CD4-positive, alpha-beta T cell treated with Interferon gamma for 1 hour (primary cell): ENCODE measurements around the gene PSG1.
"Not testable (repeated sequence)": the region's sequence is repeated elsewhere in the genome, so short reads cannot be mapped to it uniquely, and the experiment has no call there.

ENCODE experiments used
- DNase-seq: peaks from one replicate; pipeline ENCODE4 v3.0.0-alpha.2; 2020

Gene PSG1

GRCh38 chr19:42879613-42880012, at the start of gene PSG1:
TSS of gene PSG1 (minus strand) at chr19:42879713. CDS start at chr19:42879581, 132 bp downstream.
- DNase-seq = no peak

GRCh38 chr19:42928896-42929295, 49.4 kb upstream of the PSG1 start:
- DNase-seq = no peak

- no peak for DNase-seq
These were observed 47.3 kb upstream of the PSG1 start for GRCh38 chr19:42926781-42927180.

GRCh38 chr19:42923106-42923505, 43.6 kb upstream of the PSG1 start:
- not testable (repeated sequence) for DNase-seq

- not testable (repeated sequence) for DNase-seq
These were observed 41.5 kb upstream of the PSG1 start for GRCh38 chr19:42920971-42921370.

DNA sequence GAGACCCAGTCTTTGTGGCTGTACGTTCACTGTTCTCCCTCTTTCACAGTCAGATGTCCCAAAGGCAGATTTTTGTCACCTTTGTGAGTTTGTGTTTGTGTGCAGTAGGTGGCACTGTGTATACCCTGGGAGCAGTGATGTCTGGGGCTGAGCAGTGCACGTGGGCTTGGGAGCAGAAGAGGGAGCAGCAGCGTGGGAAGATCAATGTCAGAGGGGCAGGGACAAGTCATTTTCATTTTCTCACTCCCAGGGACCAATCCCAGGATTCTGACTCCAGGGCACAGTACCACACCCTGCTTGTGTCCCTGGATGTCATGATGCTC, 40.2 kb upstream of the PSG1 start:
- no peak for DNase-seq

DNA sequence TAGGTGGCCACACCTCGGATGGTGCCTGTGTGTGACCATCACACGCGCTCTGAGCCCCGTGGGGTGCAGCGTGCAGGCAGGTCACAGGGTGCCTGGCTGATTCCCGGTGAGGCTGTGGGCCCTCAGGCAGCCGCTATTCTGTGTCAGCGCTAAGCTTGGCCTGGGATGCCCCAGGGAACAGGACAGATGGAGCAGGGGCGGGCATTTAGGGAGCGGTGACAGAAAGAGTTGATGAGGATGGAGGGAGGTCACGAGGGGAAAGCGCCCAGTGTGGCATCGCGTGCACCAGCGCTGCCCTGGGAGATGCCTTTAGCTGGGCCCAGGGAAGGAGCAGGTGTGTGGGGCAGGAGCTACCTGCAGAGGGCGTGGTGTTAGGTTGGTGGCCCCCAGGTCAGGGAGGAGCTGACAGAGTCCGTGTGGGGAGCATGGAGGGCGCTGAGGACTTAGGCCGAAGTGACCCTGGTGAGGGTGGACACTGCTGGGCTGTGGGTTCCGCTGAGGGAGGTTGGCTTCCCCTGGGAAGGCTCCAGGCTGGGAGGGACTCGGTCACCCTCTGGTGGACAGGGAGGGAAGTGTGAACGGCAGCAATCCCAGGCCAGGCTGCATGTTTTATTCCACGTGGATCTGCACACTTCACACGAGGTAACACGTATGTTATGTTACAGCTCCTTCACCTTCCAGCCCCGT, 39.7 kb upstream of the PSG1 start:
- not testable (repeated sequence) for DNase-seq

DNA sequence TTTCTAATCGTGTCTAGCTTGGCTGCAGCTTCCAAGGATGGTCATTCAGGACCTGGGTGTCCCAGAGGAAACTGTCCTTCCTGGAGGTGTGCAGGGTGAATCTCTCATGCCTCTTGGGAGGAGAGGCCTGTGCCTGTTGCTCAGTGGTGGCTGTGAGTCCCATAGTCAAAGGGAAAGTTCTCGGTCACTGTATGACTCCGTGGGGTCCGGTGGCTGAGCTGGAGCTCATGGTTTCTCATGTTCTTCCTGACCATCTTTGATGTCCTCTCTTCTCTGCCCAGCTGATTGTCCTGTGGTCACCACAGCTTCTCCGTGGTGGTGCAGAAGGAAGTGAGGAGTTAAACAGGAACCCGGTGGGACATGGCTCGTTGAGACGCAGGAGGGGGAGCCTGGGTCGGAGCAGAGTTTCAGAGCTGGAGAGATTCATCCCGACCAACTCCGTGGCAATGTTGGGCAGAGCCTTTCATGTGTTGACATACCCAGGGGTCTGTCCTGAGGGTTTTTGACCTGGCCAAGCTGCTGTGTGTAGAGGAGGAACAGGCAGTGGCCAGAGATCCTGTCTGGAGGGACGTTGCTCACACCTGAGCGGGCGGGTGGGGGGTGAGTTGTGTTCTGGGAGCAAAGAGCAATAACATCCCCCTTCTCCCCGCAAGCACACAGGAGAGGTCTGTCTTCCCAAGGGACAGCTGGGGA, 39.0 kb upstream of the PSG1 start:
- not testable (repeated sequence) for DNase-seq

- DNase-seq = not testable (repeated sequence)
These were observed 38.1 kb upstream of the PSG1 start, which contains the start of gene PSG6 for GRCh38 chr19:42917634-42918033. TSS of gene PSG6 (minus strand) at chr19:42917894. CDS start at chr19:42917792, 102 bp downstream.

DNA sequence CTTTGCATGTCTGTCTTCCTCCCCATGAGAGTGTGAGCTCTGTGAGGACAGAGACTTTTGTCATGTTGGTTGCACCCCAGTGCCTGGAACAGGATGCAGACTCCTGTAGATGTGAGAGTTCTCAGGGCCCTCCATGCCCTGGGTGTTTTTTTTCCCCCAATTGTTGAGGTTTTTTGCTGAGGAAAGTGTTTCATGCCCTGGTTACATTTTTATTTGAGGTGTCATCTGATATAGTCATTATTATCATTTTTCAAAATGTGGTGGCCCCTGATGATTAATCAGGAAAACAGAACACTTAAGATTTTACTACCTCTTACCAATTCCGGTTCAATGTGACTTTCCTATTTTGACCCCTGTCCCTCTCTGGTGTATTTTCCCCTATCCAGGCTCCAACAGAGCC, 37.4 kb upstream of the PSG1 start:
- DNase-seq = not testable (repeated sequence)

GRCh38 chr19:42913516-42913915, 34.0 kb upstream of the PSG1 start:
- not testable (repeated sequence) for DNase-seq

DNA sequence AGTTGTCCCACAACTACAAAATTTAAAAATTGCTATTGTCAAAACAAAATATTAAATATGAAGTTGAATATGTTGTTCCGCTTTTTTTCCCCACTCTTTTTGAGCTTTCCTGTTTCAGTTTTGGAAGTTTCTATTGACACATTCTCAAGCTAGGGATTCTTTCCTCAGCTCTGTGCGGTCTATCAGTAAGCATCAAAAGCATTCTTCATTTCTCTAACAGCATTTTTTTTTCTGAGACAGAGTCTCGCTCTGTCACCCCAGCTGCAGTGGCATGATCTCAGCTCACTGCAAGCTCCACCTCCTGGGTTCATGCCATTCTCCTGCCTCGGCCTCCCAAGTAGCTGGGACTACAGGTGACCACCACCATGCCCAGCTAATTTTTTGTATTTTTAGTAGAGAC, 33.4 kb upstream of the PSG1 start:
- not testable (repeated sequence) for DNase-seq

GRCh38 chr19:42911731-42912130, 32.2 kb upstream of the PSG1 start:
- not testable (repeated sequence) for DNase-seq

- DNase-seq = not testable (repeated sequence)
These were observed 26.6 kb upstream of the PSG1 start for GRCh38 chr19:42906162-42906561.

DNA sequence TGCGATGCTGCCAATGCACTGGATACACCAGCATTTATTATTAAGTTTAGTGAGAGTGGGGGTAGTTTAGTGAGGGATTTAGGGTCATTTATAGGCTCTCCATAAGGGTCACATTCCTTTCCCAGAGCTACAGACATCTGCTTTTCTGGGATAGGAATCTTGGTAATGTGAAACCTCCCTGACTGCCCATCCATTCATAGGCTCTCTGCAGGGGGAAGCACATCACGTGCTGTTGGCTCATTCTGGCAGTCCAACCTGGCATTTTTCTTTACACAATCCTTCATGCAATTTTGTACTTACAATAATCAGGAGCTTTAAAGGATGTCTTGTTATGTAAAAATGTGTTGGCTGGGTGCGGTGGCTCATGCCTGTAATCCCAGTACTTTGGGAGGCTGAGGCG, 21.0 kb upstream of the PSG1 start:
- DNase-seq = not testable (repeated sequence)

DNA sequence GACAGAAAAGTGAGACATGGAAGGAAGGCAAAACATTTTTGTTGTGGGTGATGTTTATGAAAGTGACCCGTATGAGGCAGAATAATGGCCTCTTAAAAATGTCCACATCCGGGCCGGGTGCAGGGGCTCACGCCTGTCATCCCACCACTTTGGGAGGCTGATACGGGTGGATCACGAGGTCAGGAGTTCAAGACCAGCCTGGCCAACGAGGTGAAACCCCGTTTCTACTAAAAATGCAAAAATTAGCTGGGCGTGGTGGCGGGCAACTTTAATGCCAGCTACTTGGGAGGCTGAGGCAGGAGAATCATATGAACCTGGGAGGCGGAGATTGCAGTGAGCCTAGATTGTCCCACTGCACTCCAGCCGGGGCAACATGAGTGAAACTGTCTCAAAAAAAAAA, 20.2 kb upstream of the PSG1 start:
- DNase-seq = not testable (repeated sequence)

- not testable (repeated sequence) for DNase-seq
These were observed 19.6 kb upstream of the PSG1 start for GRCh38 chr19:42899110-42899509.

- not testable (repeated sequence) for DNase-seq
These were observed 19.1 kb upstream of the PSG1 start for GRCh38 chr19:42898656-42899055.

- not testable (repeated sequence) for DNase-seq
These were observed 18.2 kb upstream of the PSG1 start for GRCh38 chr19:42897729-42898128.

- DNase-seq = not testable (repeated sequence)
These were observed 10.9 kb upstream of the PSG1 start for GRCh38 chr19:42890446-42890845.

DNA sequence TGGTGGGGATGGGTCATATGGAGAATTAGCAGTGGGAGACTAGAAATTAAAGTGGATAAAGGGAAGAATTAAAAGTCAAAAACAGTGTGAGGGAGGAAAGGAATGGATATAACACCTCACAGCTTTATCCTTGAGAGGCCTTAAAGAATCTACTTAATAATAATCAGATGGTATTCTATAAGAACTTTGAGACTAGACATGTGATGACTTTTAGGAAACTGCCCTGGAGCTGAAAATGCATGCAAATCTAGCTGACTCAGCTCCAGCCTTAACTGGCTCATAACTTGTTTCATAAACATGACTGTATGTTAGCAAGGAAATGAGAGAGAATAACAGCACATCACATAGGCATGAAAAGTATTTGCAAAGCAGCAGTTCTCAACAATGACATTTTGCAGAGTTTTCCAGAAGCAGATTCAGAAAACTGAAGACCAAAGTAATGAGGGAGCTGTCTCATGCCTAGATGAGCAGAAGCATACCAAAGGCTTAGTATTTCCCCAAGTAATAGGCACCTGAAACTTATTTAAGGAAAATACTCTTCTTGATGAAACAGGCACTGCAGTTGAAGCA, 8.4 kb upstream of the PSG1 start:
- not testable (repeated sequence) for DNase-seq

DNA sequence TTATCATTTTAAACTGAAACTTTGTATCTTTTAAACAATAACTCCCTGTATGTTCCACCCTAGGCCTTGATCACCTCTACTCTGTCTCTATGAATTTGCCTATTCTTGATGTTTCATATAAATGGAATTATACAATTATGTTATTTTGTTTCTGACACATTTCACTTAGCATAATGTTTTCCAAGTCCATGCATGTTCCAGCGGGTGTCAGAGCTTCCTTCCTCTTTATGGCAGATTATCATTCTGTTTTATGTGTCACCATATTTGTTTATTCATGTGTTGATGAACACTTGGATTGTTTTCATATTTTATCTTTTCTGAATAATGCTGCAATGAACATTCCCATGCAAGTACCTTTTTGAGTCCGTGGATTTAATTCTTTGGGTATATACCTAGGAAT, 3.2 kb upstream of the PSG1 start:
- not testable (repeated sequence) for DNase-seq

GRCh38 chr19:42882010-42882409, 2.5 kb upstream of the PSG1 start:
- not testable (repeated sequence) for DNase-seq

DNA sequence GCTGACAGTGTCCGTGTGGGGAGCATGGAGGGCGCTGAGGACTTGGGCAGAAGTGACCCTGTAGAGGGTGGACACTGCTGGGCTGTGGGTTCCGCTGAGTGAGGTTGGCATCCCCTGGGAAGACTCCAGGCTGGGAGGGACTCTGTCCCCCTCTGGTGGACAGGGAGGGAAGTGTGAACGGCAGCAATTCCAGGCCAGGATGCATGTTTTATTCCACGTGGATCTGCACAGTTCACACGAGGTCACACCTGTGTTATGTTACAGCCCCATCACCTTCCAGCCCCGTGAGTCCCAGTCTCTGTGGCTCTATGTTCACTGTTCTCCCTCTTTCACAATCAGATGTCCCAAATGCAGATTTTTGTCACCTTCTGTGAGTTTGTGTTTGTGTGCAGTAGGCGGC, 1.8 kb upstream of the PSG1 start:
- DNase-seq = not testable (repeated sequence)
